Hepatocyte (in vitro differentiated cells): ENCODE data around the gene TP53I13. TPM values are rescaled to one million over a fixed set of nuclear protein-coding genes. Genes with fewer than 3 reads are reported as not detected.

Experiments used
- DNase-seq: peaks from one replicate; pipeline ENCODE4 v3.0.0-alpha.2; 2016; ENCODE audit warnings: low spot score
- H2AFZ ChIP-seq: fragments of 200-600 bp; sonication (generic); 2 replicates; pipeline ENCODE4 v1.6.0; 2016; ENCODE audit warnings: antibody characterized with exemption, mild to moderate bottlenecking
- H3K27ac ChIP-seq: fragments of 200-600 bp; sonication (generic); 2 replicates; pipeline ENCODE4 v1.5.1; 2016; ENCODE audit warnings: mild to moderate bottlenecking
- H3K27me3 ChIP-seq: fragments of 200-600 bp; sonication (generic); 2 replicates; pipeline ENCODE4 v1.6.1; 2016
- H3K36me3 ChIP-seq: fragments of 200-600 bp; sonication (generic); replicated peaks from 2 replicates; pipeline ENCODE4 v1.5.1; 2016; ENCODE audit warnings: low read depth; ENCODE audit not compliant: insufficient read depth
- H3K4me1 ChIP-seq: fragments of 200-600 bp; sonication (generic); 2 replicates; pipeline ENCODE4 v1.5.1; 2016; ENCODE audit warnings: mild to moderate bottlenecking, moderate library complexity; ENCODE audit not compliant: insufficient read depth
- H3K4me2 ChIP-seq: fragments of 200-600 bp; sonication (generic); 2 replicates; pipeline ENCODE4 v1.6.0; 2016
- H3K4me3 ChIP-seq: fragments of 200-600 bp; sonication (generic); 2 replicates; pipeline ENCODE4 v1.5.1; 2016; ENCODE audit warnings: mild to moderate bottlenecking
- H3K79me2 ChIP-seq: fragments of 200-600 bp; sonication (generic); 2 replicates; pipeline ENCODE4 v1.6.0; 2017; ENCODE audit warnings: mild to moderate bottlenecking
- H3K9me2 ChIP-seq: fragments of 200-600 bp; sonication (generic); replicated peaks from 2 replicates; pipeline ENCODE4 v1.6.0; 2017; ENCODE audit warnings: mild to moderate bottlenecking; ENCODE audit not compliant: insufficient read depth
- H3K9me3 ChIP-seq: fragments of 200-600 bp; sonication (generic); 2 replicates; pipeline ENCODE4 v1.5.1; 2016; ENCODE audit warnings: low read depth, mild to moderate bottlenecking
- H4K20me1 ChIP-seq: fragments of 200-600 bp; sonication (generic); 2 replicates; pipeline ENCODE4 v1.6.0; 2016; ENCODE audit warnings: mild to moderate bottlenecking; ENCODE audit not compliant: insufficient read depth, poor library complexity, severe bottlenecking
- EZH2 ChIP-seq: fragments of 200-600 bp; sonication (generic); IDR thresholded peaks from 2 replicates; pipeline ENCODE4 v1.6.1; 2016; ENCODE audit warnings: antibody characterized with exemption, mild to moderate bottlenecking, borderline replicate concordance
- EZH2phosphoT487 ChIP-seq: fragments of 200-600 bp; sonication (generic); IDR thresholded peaks from one replicate; pipeline ENCODE4 v1.6.1; 2018; ENCODE audit warnings: antibody characterized with exemption, mild to moderate bottlenecking, low read depth, moderate library complexity; ENCODE audit not compliant: unreplicated experiment, severe bottlenecking
- WGBS: methylation state at CpG from one replicate; pipeline ENCODE4 v1.1.6; 2016; ENCODE audit warnings: low lambda C conversion rate; ENCODE audit errors: missing lambda C conversion rate; 5-methylcytosine and 5-hydroxymethylcytosine counted together
- polyA plus RNA-seq: library from polyadenylated mRNA; unstranded; fragments of >200 nt; fragmentation: Nextera tagmentation; extraction: Ambion mirVana; gene quantifications from 2 replicates; pipeline ENCODE4 v1.2.1, GENCODE V29; 2016
- total RNA-seq: library from RNA; depleted of rRNA; stranded (reverse); fragments of >200 nt; gene quantifications from 2 replicates; pipeline ENCODE4 v1.2.3, GENCODE V29; 2014
- TF ChIP-seq, protein P1 (sequence below): fragments of 200-600 bp; sonication (generic); IDR thresholded peaks from 2 replicates; pipeline ENCODE4 v1.5.1; 2016; ENCODE audit warnings: antibody characterized with exemption, mild to moderate bottlenecking; ENCODE audit not compliant: poor library complexity

TP53I13 gene
- total and polyA plus RNA-seq, 2 experiments from 2014 or later: 43.4 to 92.9 TPM

DNA sequence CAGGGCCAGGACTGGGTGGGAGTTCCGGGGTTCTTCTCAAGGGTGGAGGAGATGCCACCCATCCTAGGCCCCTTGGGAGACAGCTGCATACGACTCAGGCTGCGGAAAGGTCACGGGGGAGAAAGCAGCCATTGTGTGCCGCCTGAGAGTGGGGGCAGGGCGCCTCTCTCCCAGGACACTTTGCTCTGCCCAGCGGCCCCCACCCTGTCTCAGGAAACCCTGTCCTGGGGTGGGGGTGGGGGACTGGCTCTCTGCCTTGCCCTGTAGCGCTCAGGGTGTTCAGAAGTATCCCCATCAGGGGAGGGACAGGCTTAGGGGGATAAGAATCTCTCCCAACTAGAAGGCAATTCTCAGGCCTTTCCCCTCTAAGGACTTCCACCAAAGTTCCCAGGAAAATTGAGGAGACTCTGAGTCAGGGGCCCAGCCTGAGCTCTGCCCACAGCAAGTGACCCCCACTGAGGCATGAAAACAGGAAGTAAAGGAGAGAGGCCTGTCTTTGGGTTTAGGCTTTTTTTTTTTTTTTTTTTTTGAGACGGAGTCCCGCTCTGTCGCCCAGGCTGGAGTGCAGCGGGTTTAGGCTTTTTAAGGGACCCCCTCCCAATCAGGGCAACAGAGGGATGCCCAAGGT is 16.1 kb downstream of the TP53I13 start:
- Histone ChIP-seq H4K20me1 (peaks cover 43% of the 10 kb centered on the region), H3K27me3 (no peaks in the 10 kb centered on the region), H3K36me3 (no peaks in the 10 kb centered on the region), H3K9me3 (no peaks in the 10 kb centered on the region), H3K4me2 (no peak overlapping the region), H2AFZ (no peak overlapping the region), H3K27ac (no peak overlapping the region), H3K4me1 (peaks cover 10% of the 10 kb centered on the region), H3K4me3 (no peak overlapping the region), H3K79me2 (peaks cover 55% of the 10 kb centered on the region), H3K9me2 (no peaks in the 10 kb centered on the region)
- WGBS: 82% methylated on average over 11 of the region's 12 CpGs
- TF ChIP-seq, protein P1, sequence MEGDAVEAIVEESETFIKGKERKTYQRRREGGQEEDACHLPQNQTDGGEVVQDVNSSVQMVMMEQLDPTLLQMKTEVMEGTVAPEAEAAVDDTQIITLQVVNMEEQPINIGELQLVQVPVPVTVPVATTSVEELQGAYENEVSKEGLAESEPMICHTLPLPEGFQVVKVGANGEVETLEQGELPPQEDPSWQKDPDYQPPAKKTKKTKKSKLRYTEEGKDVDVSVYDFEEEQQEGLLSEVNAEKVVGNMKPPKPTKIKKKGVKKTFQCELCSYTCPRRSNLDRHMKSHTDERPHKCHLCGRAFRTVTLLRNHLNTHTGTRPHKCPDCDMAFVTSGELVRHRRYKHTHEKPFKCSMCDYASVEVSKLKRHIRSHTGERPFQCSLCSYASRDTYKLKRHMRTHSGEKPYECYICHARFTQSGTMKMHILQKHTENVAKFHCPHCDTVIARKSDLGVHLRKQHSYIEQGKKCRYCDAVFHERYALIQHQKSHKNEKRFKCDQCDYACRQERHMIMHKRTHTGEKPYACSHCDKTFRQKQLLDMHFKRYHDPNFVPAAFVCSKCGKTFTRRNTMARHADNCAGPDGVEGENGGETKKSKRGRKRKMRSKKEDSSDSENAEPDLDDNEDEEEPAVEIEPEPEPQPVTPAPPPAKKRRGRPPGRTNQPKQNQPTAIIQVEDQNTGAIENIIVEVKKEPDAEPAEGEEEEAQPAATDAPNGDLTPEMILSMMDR: no peak
- TF ChIP-seq EZH2phosphoT487 (no peak), EZH2 (no peak)
- DNase-seq: no peak

DNA sequence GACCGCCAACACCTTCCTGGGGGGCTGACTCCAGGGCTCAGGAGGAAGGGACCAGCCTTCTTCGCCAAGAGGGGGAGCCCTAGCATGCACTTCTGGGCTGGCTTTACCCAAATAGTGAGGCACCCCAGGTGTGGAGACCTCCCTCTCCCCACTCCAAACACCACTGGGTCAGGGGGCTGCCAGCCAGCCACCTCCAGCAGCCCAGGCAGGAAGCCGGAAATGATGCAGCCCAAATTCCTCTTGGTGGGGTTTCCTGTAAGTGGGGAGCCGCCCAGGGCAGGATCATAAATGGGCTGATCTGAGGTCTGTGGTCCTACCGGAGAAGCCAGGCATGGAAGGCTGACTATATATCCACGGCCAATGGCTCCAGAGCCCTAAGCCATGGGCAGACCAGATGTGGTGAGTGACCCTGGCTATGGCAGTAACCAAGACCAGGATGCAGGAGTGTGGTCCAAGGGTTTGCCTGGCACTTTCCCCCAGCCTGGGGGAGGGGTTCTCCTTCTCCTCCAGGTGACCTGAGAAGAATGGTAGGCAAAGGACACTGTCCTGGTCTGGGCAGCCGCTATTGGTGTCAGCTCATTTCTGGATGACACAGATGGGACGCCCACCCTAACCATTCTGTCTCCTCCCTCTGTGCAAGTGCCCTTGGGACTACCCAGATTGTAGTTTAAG is 16.7 kb downstream of the TP53I13 start:
- no peak overlapping the region for H3K4me3 ChIP-seq
- H2AFZ ChIP-seq: no peak overlapping the region
- no peaks in the 10 kb centered on the region for H3K9me2 ChIP-seq
- TF ChIP-seq, protein P1: no peak
- TF ChIP-seq EZH2 (no peak), EZH2phosphoT487 (no peak)
- H3K4me2 ChIP-seq: no peak overlapping the region
- WGBS: 83% methylated on average over 8 of the region's 8 CpGs
- no peaks in the 10 kb centered on the region for H3K27me3 ChIP-seq
- peaks cover 55% of the 10 kb centered on the region for H3K79me2 ChIP-seq
- peaks cover 43% of the 10 kb centered on the region for H4K20me1 ChIP-seq
- H3K9me3 ChIP-seq: no peaks in the 10 kb centered on the region
- no peak for DNase-seq
- no peaks in the 10 kb centered on the region for H3K36me3 ChIP-seq
- H3K27ac ChIP-seq: no peak overlapping the region
- peaks cover 15% of the 10 kb centered on the region for H3K4me1 ChIP-seq

DNA sequence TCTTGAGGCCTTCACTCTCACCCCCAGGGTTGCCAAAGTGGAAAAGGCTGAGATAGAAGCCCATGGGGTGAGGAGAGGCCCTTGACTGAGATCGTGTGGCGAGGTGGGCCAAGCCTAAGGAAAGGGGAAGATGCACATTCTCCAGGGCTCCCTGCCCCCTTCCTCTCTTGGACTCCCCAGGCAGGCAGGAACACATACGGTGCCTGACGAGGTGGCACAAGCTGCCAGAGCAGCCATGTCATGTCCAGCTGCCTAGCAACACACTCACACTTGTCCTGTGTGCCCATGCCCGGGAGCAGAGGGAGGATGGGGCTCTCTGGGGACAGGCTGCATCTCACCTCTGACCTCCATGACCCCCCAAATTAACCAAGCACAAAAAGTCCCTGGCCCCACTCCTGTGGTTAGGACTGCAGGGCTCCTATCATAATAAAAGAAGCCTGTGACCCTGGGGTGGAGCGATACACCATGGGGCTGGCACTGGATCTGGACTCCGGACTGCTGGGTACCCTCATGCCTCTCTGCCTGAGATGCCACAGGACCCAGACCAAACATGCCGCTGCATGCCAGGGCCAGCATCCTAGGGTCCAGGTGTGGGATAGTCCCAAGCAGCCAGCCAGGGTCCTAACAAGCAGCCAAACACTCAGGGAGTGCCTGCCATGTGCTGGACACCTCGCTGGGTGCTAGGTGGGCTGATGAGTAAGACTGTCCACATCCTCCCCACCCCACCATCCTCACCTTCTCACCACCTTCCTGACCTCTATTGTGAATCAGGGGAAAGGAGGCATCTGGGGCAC is 18.4 kb downstream of the TP53I13 start:
- no peak overlapping the region for H3K4me2 ChIP-seq
- 93% methylated on average over 9 of the region's 9 CpGs for WGBS
- no peak overlapping the region for H3K27ac ChIP-seq

More for the DNA sequence above, 18.4 kb downstream of the TP53I13 start:
- Histone ChIP-seq H2AFZ (no peak overlapping the region), H3K79me2 (peaks cover 55% of the 10 kb centered on the region), H3K4me1 (peaks cover 28% of the 10 kb centered on the region), H3K4me3 (no peak overlapping the region), H3K9me2 (no peaks in the 10 kb centered on the region), H3K36me3 (no peaks in the 10 kb centered on the region), H3K9me3 (no peaks in the 10 kb centered on the region), H3K27me3 (no peaks in the 10 kb centered on the region), H4K20me1 (peaks cover 43% of the 10 kb centered on the region)
- DNase-seq: no peak
- TF ChIP-seq, protein P1: no peak
- TF ChIP-seq EZH2: no peak
- TF ChIP-seq EZH2phosphoT487: no peak
